Dermis blood vessel endothelial cell (primary cell): ENCODE results near the gene GGT1. TPM values are rescaled to one million over a fixed set of nuclear protein-coding genes. Genes with fewer than 3 reads are reported as not detected.
"Not testable (repeated sequence)": the region's sequence is repeated elsewhere in the genome, so short reads cannot be mapped to it uniquely, and the experiment has no call there.

Experiments used
- DNase-seq: peaks from one replicate; pipeline ENCODE4 v3.0.0; 2010
- total RNA-seq: library from RNA; depleted of rRNA; stranded (reverse); fragments of >200 nt; gene quantifications from 2 replicates; pipeline ENCODE4 v1.2.3, GENCODE V29; 2014

Gene GGT1
- 2.2 and 2.6 TPM in 2 replicates for total RNA-seq

GRCh38 chr22:24602847-24603769 is at the start of gene GGT1:
TSS of gene GGT1 (plus strand) at chr22:24603193. CDS start at chr22:24611082, 7,889 bp downstream.
- not testable (repeated sequence) for DNase-seq

GRCh38 chr22:24553597-24554312 is 49.2 kb upstream of the GGT1 start:
- no peak for DNase-seq

GRCh38 chr22:24554313-24555164 is 48.5 kb upstream of the GGT1 start, which contains the start of gene GUCD1:
TSS of gene GUCD1 (minus strand) at chr22:24555138. CDS start at chr22:24554991, 147 bp downstream.
- peak; percentile 48 for DNase-seq

DNA sequence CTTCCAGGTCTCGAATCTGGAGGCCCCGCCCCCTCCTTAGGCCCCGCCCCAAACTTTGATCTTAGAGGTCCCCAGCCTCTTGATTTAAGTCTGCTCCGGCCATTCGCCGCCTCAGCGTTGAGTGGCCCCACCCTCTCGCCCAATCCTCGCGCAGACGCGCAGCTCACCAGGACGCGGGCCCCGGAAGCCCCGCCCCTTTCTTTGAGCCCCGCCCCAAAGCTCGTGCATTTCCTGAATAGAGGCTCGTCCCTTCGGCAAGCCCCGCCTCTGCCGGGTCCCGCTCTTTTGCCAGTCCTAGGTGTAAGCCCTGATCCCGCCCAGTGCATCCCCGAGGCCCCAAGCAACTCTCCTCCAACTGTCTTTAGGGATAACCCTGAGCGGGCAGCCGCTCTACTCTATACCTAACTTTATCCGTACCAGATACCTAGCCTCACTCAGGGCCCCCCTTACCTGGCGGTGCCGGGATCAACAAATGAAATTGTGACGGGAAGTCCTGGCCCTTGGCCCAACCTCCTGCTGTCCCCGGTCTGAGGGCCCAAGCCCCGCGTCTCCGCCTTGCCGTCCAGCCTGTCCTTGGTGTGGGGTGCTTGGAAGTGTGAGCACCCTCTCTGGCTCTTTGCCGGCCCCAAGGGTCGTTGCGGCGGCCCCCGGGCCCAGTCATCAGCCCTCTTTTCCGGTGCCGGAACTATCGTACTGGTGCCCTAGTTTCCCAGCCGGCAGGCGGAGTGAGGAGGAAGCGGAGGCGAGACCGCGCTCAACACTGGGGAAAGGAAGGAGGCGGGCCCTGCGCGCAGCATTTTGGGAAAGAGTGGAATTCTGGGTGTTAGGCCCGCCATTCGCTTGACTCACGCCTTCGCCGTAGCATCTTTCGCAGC is 47.6 kb upstream of the GGT1 start, which contains the start of gene SNRPD3:
Gene SNRPD3 (plus strand): TSS at position 835 of the 875 bp plus-strand sequence. CDS start 1,676 bp downstream, outside the sequence.
- peak; percentile 99 for DNase-seq

- DNase-seq = no peak
Observed at GRCh38 chr22:24559471-24559870, 43.5 kb upstream of the GGT1 start.

DNA sequence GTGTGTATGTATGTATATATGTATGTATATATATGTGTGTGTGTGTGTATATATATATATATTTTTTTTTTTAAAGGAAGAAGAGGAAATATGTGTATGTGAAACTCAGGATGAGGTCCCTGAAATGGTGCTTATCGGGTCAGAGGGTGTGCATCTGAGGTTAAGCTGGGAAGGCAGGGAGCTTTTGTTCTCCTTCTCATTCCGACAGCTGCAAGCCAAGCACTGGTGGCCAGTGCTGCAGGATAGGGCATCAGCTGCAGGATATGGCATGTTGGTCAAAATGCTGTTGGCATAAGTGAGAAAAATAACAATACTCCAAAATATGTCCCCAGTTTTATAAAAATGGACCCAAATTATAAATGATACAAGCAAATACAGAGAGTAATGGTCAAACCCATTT is 39.7 kb upstream of the GGT1 start:
- no peak for DNase-seq

GRCh38 chr22:24564376-24565058 is 38.5 kb upstream of the GGT1 start:
- DNase-seq = no peak

DNA sequence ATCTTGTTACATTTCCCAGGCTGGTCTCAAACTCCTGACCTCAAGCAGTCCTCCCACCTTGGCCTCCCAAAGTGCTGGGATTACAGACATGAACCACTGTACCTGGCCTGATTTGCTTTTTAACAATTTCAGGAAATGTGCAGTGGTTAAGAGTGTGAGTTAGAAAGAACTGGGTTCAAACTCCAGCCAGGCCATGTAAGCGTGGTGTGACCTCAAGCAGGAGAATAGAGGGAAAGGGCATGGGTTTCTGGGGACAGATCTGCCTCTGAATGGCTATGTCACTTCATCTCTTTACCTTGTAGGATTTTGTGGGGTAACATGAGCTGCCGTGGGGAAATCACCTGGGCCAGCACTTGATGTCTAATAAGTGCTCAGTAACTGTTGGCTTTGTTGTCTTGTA is 37.9 kb upstream of the GGT1 start:
- no peak for DNase-seq

DNA sequence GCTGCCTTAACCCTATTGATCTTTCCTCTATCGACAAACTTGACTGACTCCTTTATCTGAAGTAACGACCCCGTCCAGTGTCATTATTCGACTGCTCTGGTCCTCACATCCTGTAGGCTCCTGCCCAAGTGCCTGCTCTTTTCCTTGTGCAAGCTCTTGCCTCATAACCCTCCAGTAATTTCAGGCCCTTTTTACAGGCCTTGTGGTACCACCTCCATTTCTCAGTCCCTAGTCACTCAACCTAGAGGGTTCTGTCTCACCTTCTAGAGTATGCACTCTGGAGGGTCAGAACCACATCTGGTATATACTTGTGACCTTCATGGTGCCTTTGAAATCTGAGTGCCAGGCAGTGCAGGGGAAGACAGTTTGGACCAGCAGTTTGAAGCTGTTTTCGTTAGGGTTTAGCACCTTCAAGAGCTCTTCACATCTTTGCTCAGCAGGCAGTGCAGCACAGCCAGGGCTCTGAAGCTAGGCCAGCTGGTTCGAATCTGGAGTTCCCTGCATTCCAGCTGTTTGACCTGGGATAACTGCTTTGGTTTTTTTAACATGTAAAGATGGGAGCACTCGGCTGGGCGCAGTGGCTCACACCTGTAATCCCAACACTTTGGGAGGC is 36.0 kb upstream of the GGT1 start:
- DNase-seq = no peak

GRCh38 chr22:24567668-24568067 is 35.3 kb upstream of the GGT1 start:
- no peak for DNase-seq

GRCh38 chr22:24571266-24571665 is 31.7 kb upstream of the GGT1 start:
- no peak for DNase-seq

GRCh38 chr22:24576778-24577177 is 26.2 kb upstream of the GGT1 start:
- DNase-seq = no peak

DNA sequence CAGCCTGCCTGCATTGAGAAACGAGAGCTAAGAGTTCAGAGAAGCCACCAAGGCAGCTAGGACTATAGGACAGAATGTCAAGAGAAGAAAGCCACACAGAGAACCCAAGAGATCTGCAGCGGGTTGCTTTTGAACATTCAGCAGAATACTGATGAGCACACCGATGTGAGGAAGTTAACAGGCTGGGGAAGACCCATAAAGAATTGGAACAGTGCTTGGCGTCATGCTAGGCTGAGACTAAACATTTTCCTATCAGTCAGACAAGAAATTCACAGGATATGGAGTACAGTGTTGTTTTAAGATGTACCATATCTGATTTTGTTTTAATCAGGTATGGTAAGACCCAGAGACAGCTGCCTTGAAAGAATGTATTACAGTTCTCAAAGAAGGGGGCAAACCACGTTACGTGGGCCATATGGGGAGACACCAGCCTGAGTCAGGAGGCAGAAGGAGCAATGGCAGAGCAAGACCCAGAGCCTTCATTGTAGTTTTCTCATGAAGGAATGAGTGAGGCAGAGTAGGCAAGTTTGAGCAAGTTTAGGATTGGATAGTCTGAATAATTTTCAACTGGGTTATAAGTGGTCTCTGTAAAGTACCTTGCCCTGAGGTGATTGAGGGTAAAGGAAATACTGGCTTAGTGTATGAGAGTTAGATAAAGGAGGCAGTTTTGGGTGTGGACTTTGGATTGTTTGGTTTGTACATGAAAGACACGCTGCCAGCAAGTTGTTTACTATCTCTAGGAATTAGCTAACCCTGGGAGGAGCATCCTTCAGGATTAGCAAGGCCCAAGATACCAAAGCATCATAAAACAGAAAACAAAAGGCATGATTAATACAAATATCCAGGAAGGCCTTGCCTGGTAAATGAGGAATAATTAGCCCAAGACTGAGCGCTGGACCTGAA is 24.4 kb upstream of the GGT1 start:
- no peak for DNase-seq

DNA sequence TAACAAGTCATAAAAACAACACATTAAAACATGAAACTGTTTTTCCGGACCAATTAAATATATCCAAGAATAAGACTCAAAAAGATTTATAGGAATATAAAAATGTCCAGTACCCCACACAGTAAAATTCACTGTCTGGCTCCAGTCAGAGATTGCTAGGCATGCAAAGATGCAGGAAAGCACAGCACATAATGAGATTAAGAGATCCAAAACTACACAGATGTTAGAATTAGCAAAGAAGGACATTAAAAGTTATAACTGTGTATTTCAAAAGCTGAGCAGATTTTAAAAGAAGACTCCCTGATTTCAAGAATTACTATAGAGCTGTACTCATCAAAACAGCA is 23.8 kb upstream of the GGT1 start:
- DNase-seq = no peak

GRCh38 chr22:24580276-24580675 is 22.7 kb upstream of the GGT1 start:
- no peak for DNase-seq

DNA sequence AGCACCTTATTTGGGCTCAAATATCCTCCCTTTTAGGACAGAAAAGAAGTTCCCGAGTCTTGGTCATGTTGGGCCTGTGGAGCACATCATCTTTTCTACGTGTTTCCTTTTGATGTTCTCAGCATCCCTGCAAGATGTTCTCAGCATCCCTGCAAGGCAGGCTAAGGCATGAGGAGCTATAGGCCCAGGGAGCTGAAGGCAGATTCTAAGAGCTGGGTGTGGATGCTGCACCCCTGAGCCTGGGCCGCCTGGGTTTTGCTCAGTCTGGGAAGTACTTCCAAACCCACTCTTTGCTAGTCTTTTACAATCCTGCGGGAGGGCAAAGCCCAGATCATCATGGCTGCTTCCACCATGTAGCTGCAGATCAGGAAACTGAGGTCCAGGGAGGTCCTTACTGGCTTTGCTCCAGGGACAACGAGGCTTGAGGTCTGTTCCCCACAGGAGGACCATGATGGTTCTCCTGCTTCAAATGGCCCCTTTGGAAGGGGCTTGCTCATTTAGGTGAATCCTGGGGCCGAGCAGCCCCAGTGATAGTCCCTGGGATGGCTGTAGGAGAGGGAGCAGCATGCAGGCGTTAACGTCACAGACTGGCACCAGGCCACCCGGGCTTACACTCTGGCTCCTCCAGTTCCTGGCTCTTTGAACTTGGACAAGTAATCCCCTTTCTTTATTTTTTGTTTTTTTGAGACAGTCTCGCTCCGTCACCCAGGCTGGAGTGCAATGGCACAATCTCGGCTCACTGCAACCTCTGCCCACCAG is 20.8 kb upstream of the GGT1 start:
- no peak for DNase-seq

- DNase-seq = no peak
Observed at GRCh38 chr22:24583221-24584165, 19.5 kb upstream of the GGT1 start.
